GM12878 (cell line): ENCODE measurements around the gene TNFAIP3. TPM values are rescaled to one million over a fixed set of nuclear protein-coding genes. Genes with fewer than 3 reads are reported as not detected.

Experiments
- BACH1 ChIP-seq: fragments of 450-650 bp; IDR thresholded peaks from 2 replicates; pipeline ENCODE4 v1.6.1; 2017; ENCODE audit warnings: mild to moderate bottlenecking, borderline replicate concordance
- CBFB ChIP-seq: IDR thresholded peaks from 2 replicates; pipeline ENCODE4 v1.6.1; 2016; ENCODE audit warnings: antibody characterized with exemption, low read depth
- CEBPB ChIP-seq, 2 experiments: fragments of 150-350 bp in 1 of 2; IDR thresholded peaks; 2 replicates each; pipeline ENCODE4 v1.6.1; 2012 to 2014; ENCODE audit warnings: low read depth in 2 of 2, low read length in 2 of 2, borderline replicate concordance in 1 of 2, inconsistent platforms in 1 of 2
- ETV6 ChIP-seq, 2 experiments: fragments of 450-650 bp in 1 of 2; IDR thresholded peaks in 1 of 2; conservative IDR thresholded peaks in 1 of 2; 2 replicates each; pipeline ENCODE4 v1.6.1; 2014; ENCODE audit warnings: antibody characterized with exemption in 1 of 2, borderline replicate concordance in 1 of 2, low read depth in 1 of 2, mild to moderate bottlenecking in 1 of 2, moderate library complexity in 1 of 2
- FOS ChIP-seq: IDR thresholded peaks from 3 replicates; pipeline ENCODE4 v1.6.1; 2011; ENCODE audit warnings: borderline replicate concordance; ENCODE audit not compliant: insufficient read length; ENCODE audit errors: extremely low read depth
- JUND ChIP-seq: IDR thresholded peaks from 2 replicates; pipeline ENCODE4 v1.6.1; 2012; ENCODE audit warnings: low read depth, mild to moderate bottlenecking, low read length, improper control_type of control experiment, moderate library complexity
- NRF1 ChIP-seq: conservative IDR thresholded peaks from 2 replicates; pipeline ENCODE4 v1.6.1; 2011; ENCODE audit warnings: mild to moderate bottlenecking, low read depth, low read length, improper control_type of control experiment
- TBL1XR1 ChIP-seq: IDR thresholded peaks from 2 replicates; pipeline ENCODE4 v1.6.1; 2012; ENCODE audit warnings: low read depth, low read length, improper control_type of control experiment
- polyA plus RNA-seq, 11 experiments: library from polyadenylated mRNA; depleted of rRNA in 4 of 11; unstranded in 6 of 11; stranded (reverse) in 5 of 11; fragments of >200 nt; fragmentation: Nextera tagmentation in 4 of 11; fragmentation: Illumina TruSeq in 1 of 11; extraction: Ambion mirVana in 4 of 11; extraction: Trizol in 1 of 11; gene quantifications; 1 replicate in 1 of 11; 2 replicates in 10 of 11; pipeline versions ENCODE4 v1.2.1 to v1.2.3, GENCODE V29; 2011 to 2016; ENCODE audit warnings: inconsistent platforms in 2 of 11, missing spikeins in 2 of 11, low read depth in 1 of 11
- total RNA-seq, 4 experiments: library from RNA; depleted of rRNA in 3 of 4; stranded (reverse); fragments of >200 nt in 3 of 4; fragmentation: Illumina TruSeq in 1 of 4; extraction: Trizol in 1 of 4; gene quantifications; 2 replicates each; pipeline versions ENCODE4 v1.2.1 to v1.2.3, GENCODE V29; 2013 to 2021
- TF ChIP-seq, protein P1 (sequence below): IDR thresholded peaks from 2 replicates; pipeline ENCODE4 v1.6.1; 2011; ENCODE audit warnings: borderline replicate concordance, low read depth, mild to moderate bottlenecking, moderate library complexity, mixed read lengths, low read length; ENCODE audit not compliant: insufficient read depth; ENCODE audit errors: extremely low read length
- TF ChIP-seq, protein P2 (sequence below): IDR thresholded peaks from 2 replicates; pipeline ENCODE4 v1.6.1; 2011; ENCODE audit warnings: low read depth, mild to moderate bottlenecking, low read length, moderate library complexity, borderline replicate concordance; ENCODE audit errors: extremely low read depth
- TF ChIP-seq, protein P3 (sequence below): IDR thresholded peaks from 2 replicates; pipeline ENCODE4 v1.6.1; 2011; ENCODE audit warnings: low read depth, low read length, improper control_type of control experiment, borderline replicate concordance

The TNFAIP3 gene
- total and polyA plus RNA-seq, 10 of the 15 experiments (the other 5 are each of a cell fraction or from before 2014, with no cell fraction given): 18.0 to 350 (median 127) TPM

DNA sequence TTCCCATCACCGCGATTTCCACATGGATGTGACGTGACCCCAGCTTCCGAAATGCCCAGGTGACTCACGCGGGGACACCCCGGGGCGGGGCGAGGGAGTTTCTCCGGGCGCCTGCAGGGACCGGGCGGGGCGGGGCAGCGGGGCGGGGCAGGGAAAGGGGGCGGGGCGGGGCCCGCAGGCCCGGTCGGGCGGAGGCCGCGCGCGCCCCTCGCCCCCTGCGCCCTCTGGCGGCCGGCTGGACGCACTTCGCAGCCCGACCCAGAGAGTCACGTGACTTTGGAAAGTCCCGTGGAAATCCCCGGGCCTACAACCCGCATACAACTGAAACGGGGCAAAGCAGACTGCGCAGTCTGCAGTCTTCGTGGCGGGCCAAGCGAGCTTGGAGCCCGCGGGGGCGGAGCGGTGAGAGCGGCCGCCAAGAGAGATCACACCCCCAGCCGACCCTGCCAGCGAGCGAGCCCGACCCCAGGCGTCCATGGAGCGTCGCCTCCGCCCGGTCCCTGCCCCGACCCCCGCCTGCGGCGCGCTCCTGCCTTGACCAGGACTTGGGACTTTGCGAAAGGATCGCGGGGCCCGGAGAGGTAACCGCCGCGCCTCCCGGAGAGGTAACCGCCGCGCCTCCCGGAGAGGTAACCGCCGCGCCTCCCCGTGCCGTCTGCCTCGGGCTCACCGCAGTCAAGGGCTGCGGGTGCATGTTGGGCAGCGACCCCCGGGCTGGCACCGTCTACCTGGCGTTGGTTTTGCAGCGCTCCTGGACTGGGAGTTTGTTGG, at the start of gene TNFAIP3 (continued):
- peak in 1 of 2 experiments; percentile 10; a peak in 1 of 4 replicates for TF ChIP-seq ETV6 (conservative IDR thresholded peaks at IDR 0.05 in 1 of 2, IDR thresholded peaks at IDR 0.05 in 1 of 2; ENCODE audit: borderline replicate concordance in 1 of 2, low read depth in 1 of 2)
- TF ChIP-seq BACH1: peak; percentile 93
- TF ChIP-seq, protein P1, sequence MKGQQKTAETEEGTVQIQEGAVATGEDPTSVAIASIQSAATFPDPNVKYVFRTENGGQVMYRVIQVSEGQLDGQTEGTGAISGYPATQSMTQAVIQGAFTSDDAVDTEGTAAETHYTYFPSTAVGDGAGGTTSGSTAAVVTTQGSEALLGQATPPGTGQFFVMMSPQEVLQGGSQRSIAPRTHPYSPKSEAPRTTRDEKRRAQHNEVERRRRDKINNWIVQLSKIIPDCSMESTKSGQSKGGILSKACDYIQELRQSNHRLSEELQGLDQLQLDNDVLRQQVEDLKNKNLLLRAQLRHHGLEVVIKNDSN: peak; percentile 88
- TF ChIP-seq TBL1XR1: peak; percentile 98
- TF ChIP-seq, protein P2, sequence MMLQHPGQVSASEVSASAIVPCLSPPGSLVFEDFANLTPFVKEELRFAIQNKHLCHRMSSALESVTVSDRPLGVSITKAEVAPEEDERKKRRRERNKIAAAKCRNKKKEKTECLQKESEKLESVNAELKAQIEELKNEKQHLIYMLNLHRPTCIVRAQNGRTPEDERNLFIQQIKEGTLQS: 0 out of 2 replicates have a peak, but pooled peaks have one; percentile 67
- no peak for TF ChIP-seq CEBPB (IDR thresholded peaks at IDR 0.05; ENCODE audit: borderline replicate concordance in 1 of 2, low read depth in 2 of 2, low read length in 2 of 2)
- peak; percentile 71; the same call in 1 of the 2 replicates for TF ChIP-seq JUND
- no peak for TF ChIP-seq FOS
- peak; percentile 76; the same call in 1 of the 2 replicates for TF ChIP-seq CBFB
- TF ChIP-seq, protein P3, sequence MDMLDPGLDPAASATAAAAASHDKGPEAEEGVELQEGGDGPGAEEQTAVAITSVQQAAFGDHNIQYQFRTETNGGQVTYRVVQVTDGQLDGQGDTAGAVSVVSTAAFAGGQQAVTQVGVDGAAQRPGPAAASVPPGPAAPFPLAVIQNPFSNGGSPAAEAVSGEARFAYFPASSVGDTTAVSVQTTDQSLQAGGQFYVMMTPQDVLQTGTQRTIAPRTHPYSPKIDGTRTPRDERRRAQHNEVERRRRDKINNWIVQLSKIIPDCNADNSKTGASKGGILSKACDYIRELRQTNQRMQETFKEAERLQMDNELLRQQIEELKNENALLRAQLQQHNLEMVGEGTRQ: peak; percentile 86
- TF ChIP-seq NRF1: no peak; the same call in 1 of the 2 replicates
